ENCODE results near the gene CAMK1G. TPM values are rescaled to one million over a fixed set of nuclear protein-coding genes. Genes with fewer than 3 reads are reported as not detected.

The CAMK1G gene
- total RNA-seq, result not detected
- long read RNA-seq, result 0 reads

DNA sequence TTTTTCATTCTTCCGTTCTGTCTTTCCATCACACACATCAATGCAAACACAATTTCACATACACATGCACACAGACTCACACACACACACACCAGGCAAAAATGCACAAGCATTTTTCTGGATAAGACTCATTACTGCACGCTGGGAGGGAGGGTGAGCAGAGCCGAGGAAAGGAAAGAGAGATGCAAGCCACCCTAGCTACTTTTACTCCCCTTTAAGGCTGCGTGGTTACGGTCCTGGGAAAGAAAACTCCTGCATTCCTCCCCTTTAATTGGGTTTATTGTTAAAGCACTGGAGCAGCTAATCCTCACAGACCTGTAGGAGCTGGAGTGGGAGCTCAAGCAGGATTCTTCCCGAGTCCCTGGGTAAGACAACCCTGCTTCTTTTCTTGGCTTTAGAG lies at the start of gene CAMK1G:
Gene CAMK1G, plus strand, starts transcription at position 307 of the 400 bp plus-strand sequence. CDS start 11,270 bp downstream, outside the sequence.
- Histone ChIP-seq H3K4me3 (no peak within 1 kb of the TSS), H3K27me3 (ENCODE audit: low read depth) (peaks cover 64% of the 10 kb centered on the region), H3K27ac (replicated peaks) (no peak within 1 kb of the TSS), H3K36me3 (no peaks in the 10 kb centered on the region), H3K4me1 (peaks cover 13% of the 10 kb centered on the region), H3K9me3 (replicated peaks) (no peaks in the 10 kb centered on the region)
- TF ChIP-seq, protein P1, sequence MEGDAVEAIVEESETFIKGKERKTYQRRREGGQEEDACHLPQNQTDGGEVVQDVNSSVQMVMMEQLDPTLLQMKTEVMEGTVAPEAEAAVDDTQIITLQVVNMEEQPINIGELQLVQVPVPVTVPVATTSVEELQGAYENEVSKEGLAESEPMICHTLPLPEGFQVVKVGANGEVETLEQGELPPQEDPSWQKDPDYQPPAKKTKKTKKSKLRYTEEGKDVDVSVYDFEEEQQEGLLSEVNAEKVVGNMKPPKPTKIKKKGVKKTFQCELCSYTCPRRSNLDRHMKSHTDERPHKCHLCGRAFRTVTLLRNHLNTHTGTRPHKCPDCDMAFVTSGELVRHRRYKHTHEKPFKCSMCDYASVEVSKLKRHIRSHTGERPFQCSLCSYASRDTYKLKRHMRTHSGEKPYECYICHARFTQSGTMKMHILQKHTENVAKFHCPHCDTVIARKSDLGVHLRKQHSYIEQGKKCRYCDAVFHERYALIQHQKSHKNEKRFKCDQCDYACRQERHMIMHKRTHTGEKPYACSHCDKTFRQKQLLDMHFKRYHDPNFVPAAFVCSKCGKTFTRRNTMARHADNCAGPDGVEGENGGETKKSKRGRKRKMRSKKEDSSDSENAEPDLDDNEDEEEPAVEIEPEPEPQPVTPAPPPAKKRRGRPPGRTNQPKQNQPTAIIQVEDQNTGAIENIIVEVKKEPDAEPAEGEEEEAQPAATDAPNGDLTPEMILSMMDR (IDR thresholded peaks at IDR 0.05; ENCODE audit: borderline replicate concordance), result no peak
- intact Hi-C loops (cut with micrococcal nuclease), result no loop called here
- DNase-seq, result no peak

- no peak overlapping the region for H3K27ac ChIP-seq (replicated peaks)
- H3K4me3 ChIP-seq, result no peak overlapping the region
- intact Hi-C loops (cut with micrococcal nuclease), result no loop called here
- H3K4me1 ChIP-seq, result no peaks in the 10 kb centered on the region
- TF ChIP-seq, protein P1 (IDR thresholded peaks at IDR 0.05; ENCODE audit: borderline replicate concordance), result no peak
- H3K9me3 ChIP-seq (replicated peaks), result no peaks in the 10 kb centered on the region
- H3K36me3 ChIP-seq, result no peaks in the 10 kb centered on the region
- H3K27me3 ChIP-seq (ENCODE audit: low read depth), result peaks cover 96% of the 10 kb centered on the region
- DNase-seq, result no peak
Measured at GRCh38 chr1:209534496-209535250, 48.8 kb upstream of the CAMK1G start.

- Histone ChIP-seq H3K4me3 (no peak overlapping the region), H3K9me3 (replicated peaks) (no peaks in the 10 kb centered on the region), H3K27me3 (ENCODE audit: low read depth) (peaks cover 84% of the 10 kb centered on the region), H3K27ac (replicated peaks) (no peak overlapping the region), H3K36me3 (no peaks in the 10 kb centered on the region), H3K4me1 (no peaks in the 10 kb centered on the region)
- intact Hi-C loops (cut with micrococcal nuclease), result no loop called here
- TF ChIP-seq, protein P1 (IDR thresholded peaks at IDR 0.05; ENCODE audit: borderline replicate concordance), result no peak
- no peak for DNase-seq
Measured at GRCh38 chr1:209536843-209537242, 46.7 kb upstream of the CAMK1G start.

GRCh38 chr1:209537336-209538114 lies 46.0 kb upstream of the CAMK1G start:
- Histone ChIP-seq H3K27me3 (ENCODE audit: low read depth) (peaks cover 77% of the 10 kb centered on the region), H3K36me3 (no peaks in the 10 kb centered on the region), H3K9me3 (replicated peaks) (no peaks in the 10 kb centered on the region), H3K4me3 (no peak overlapping the region), H3K4me1 (no peaks in the 10 kb centered on the region), H3K27ac (replicated peaks) (no peak overlapping the region)
- TF ChIP-seq, protein P1 (IDR thresholded peaks at IDR 0.05; ENCODE audit: borderline replicate concordance), result no peak
- intact Hi-C loops (cut with micrococcal nuclease), result no loop called here
- DNase-seq, result no peak

DNA sequence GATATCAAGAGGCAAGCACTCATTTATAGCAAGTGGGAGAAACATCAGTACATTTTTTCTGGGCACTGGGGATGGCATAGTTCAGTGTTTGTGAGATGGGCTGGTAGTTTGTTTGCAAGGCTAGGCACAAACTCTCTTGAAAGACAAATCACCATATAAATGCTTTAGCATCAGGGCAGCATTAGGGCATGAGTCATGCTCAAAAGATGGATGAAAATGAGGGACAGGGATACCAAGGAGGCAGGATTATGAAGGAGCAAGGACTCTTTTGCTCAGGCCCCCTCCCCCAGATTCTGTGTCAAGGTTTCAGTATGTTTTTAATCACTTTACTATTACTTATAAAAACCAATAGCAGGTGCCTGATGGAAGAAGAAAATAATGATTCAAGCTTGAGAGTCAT lies 43.9 kb upstream of the CAMK1G start:
- intact Hi-C loops (cut with micrococcal nuclease), result no loop called here
- Histone ChIP-seq H3K27me3 (ENCODE audit: low read depth) (peaks cover 56% of the 10 kb centered on the region), H3K36me3 (no peaks in the 10 kb centered on the region), H3K27ac (replicated peaks) (no peak overlapping the region), H3K9me3 (replicated peaks) (no peaks in the 10 kb centered on the region), H3K4me3 (no peak overlapping the region), H3K4me1 (peaks cover 2% of the 10 kb centered on the region)
- no peak for DNase-seq
- TF ChIP-seq, protein P1 (IDR thresholded peaks at IDR 0.05; ENCODE audit: borderline replicate concordance), result no peak

Measured in left ventricle myocardium inferior (tissue), 1 donor.